PFSK-1 (cell line): ENCODE results near the gene PLOD3.

Source experiments
- POLR2AphosphoS5 ChIP-seq: IDR thresholded peaks from 2 replicates; pipeline ENCODE4 v1.6.1; 2012; ENCODE audit warnings: low read depth, mild to moderate bottlenecking, control low read depth, low read length, moderate library complexity
- TF ChIP-seq, protein P1 (sequence below), 2 experiments: IDR thresholded peaks; 2 replicates each; pipeline versions ENCODE4 v1.6.1 to v1.8.0; 2011 to 2012; ENCODE audit warnings: low read depth in 2 of 2, low read length in 2 of 2, control low read depth in 1 of 2, inconsistent platforms in 1 of 2, mild to moderate bottlenecking in 1 of 2, moderate library complexity in 1 of 2; ENCODE audit not compliant: insufficient read depth in 1 of 2

DNA sequence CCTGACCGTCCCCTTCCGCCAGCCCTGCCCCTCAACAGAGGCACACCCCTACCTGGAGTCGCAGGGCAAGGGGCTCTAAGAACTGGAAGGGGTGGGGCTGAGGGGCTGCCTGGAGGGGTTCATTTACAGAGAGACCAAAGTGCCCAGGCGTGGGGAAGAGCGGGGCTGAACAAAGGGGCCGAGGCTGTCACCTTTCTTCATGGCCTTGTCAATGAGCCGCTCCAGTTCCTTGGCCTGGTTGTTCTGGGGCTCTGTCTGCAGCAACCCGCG, 22.5 kb upstream of the PLOD3 start:
- no peak for TF ChIP-seq POLR2AphosphoS5
- TF ChIP-seq, protein P1, sequence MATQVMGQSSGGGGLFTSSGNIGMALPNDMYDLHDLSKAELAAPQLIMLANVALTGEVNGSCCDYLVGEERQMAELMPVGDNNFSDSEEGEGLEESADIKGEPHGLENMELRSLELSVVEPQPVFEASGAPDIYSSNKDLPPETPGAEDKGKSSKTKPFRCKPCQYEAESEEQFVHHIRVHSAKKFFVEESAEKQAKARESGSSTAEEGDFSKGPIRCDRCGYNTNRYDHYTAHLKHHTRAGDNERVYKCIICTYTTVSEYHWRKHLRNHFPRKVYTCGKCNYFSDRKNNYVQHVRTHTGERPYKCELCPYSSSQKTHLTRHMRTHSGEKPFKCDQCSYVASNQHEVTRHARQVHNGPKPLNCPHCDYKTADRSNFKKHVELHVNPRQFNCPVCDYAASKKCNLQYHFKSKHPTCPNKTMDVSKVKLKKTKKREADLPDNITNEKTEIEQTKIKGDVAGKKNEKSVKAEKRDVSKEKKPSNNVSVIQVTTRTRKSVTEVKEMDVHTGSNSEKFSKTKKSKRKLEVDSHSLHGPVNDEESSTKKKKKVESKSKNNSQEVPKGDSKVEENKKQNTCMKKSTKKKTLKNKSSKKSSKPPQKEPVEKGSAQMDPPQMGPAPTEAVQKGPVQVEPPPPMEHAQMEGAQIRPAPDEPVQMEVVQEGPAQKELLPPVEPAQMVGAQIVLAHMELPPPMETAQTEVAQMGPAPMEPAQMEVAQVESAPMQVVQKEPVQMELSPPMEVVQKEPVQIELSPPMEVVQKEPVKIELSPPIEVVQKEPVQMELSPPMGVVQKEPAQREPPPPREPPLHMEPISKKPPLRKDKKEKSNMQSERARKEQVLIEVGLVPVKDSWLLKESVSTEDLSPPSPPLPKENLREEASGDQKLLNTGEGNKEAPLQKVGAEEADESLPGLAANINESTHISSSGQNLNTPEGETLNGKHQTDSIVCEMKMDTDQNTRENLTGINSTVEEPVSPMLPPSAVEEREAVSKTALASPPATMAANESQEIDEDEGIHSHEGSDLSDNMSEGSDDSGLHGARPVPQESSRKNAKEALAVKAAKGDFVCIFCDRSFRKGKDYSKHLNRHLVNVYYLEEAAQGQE (IDR thresholded peaks at IDR 0.05; ENCODE audit: insufficient read depth in 1 of 2, low read depth in 2 of 2, low read length in 2 of 2): no peak
